Stimulated activated CD4-positive, alpha-beta T cell treated with anti-CD3 and anti-CD28 coated beads, TNF-alpha, amount 100 ng/mL, for 48 hours (primary cell): ENCODE measurements around the gene UNC79.

ENCODE experiments used
- DNase-seq, 3 donors: peaks; one replicate each; pipeline ENCODE4 v3.0.0-alpha.2; 2020; ENCODE audit warnings: low read depth in 3 of 3

Gene UNC79

DNA sequence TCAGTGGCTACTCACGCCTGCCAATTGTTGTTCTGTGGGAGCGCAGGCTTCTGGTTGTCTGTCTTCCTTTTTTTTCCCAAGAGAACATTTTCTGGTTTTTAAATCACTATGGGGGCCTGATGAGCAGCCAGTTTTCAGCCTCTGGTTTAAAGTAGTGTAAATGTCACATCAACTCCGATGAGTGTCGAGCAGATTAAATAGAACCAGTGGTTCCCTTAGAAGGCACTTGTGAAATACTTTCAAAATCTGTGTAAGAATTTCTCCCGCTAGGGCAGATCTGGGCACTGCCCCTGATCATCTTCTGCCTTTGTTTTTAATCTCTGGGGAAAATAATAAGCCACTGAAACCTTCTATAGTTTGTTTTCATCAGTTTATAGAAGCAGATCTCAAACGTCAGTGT is 227.1 kb downstream of the UNC79 start:
- no peak for DNase-seq

GRCh38 chr14:93663317-93663716 is 232.6 kb downstream of the UNC79 start:
- DNase-seq: no peak

GRCh38 chr14:93665169-93665568 is 234.4 kb downstream of the UNC79 start:
- no peak for DNase-seq

DNA sequence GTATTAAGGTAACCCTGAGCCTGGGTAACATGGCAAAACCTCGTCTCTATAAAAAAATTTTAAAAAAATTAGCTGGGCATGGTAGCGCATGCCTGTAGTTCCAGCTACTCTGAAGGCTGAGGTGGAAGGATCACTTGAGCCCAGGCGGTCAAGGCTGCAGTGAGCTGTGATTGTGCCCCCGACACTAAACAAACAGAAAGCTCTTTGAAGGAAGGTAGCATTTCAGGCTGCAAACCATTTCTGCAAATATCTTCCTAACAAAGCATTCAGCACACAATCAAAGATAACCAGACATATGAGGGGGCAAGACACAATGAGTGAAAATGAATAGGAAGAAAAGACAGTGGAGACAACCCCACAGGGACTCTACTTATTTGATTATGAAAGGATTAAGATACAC is 238.9 kb downstream of the UNC79 start:
- no peak for DNase-seq

GRCh38 chr14:93674343-93674742 is 243.6 kb downstream of the UNC79 start:
- DNase-seq: no peak

DNA sequence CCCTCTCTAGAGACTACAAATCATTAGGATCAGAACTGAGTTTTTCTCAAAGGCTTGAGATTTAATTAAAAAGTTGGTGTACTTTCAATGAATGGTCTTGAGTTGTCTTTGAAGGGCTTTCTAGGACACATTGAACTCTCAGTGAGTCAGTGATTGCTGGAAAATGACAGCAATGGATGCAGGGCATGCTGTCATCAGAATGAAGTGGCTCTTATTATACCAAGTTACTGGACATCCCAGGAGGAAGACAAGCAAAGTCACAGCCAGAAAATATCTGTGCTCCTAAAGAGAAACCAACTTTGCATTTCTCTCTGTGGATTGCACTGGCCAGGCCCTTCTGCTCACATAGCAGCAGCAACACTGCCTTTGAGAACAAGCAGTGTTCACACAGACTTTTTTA is 244.9 kb downstream of the UNC79 start:
- DNase-seq: no peak

GRCh38 chr14:93676416-93676958 is 245.7 kb downstream of the UNC79 start:
- no peak for DNase-seq

- no peak for DNase-seq
Observed at GRCh38 chr14:93682459-93682858, 251.7 kb downstream of the UNC79 start.

DNA sequence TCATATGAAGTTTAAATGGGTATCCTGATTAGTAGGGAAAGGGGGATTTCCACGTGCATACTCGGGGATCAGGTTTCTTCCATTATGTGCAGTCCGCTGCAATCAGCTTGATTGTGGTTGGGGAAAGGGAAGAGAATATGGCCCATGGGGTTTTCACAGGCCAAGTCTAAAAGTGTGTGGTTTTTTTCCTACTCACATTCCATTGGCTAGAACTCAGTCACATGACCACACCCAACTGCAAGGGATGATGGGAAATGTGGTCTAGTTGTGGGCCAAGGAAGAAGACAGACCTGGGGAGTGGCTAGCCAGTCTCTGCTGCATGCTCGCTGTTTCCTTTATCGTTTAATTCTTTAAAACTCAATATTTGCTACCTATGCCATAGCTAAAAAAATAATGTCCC is 252.5 kb downstream of the UNC79 start:
- DNase-seq: no peak

- DNase-seq: no peak
Observed at GRCh38 chr14:93685121-93685895, 254.6 kb downstream of the UNC79 start.

DNA sequence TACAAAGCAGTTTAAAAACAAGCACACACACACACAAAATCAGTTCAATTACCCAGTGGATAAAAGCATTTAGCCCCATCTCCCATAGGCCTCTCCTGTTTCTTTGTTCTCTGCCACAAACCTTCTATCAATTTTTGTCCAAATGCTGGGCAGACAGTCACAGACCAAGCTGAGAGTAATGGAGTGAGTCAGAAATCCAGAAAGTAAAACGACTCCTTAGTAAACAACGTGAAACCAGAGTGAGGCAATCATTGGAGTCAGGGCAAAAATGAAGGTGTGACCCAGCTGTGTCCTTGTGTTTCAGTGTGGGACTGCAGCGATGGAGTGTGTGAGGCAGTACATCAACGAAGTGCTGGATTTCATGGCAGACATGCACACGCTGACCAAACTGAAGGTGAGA is 255.5 kb downstream of the UNC79 start:
- no peak for DNase-seq

DNA sequence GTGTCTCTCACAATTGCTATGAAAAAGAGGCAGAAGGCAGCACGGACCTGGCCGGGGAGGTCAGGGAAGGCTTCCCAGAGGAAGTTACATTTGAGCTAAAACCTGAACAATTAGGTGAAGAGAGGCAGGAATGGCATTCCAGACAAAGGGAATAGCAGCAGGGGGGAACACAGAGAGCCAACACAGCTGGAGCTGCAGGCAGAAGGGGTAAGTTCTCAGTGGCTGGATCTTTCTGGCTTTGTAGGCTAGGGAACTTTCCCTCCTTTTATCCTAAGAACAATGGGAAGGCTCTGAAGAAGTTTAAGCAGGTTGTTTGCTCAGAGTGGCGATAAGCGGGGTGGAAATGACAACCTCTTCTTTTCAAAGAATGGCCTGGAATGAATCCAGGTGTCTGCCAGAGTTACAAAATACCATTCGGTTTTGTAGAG is 257.5 kb downstream of the UNC79 start:
- DNase-seq: no peak

DNA sequence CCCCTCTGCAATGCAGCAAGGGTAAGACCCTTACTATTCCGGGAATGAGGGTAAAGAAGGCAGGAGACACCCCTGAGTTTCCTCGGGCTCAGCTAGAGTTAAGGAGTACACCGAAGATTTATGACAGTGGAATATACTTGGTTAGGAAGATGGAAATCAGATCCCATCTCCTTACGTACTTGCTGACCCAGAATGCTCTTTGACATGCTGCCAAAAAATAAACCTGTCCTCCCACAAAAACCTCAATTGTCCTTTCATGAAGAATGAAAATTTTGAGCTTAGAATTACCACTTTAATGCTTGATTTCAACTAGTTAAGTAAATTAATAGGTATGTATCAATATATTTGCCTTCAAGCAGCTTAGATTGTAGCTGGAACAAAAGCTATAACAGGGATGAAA is 258.1 kb downstream of the UNC79 start:
- DNase-seq: no peak

DNA sequence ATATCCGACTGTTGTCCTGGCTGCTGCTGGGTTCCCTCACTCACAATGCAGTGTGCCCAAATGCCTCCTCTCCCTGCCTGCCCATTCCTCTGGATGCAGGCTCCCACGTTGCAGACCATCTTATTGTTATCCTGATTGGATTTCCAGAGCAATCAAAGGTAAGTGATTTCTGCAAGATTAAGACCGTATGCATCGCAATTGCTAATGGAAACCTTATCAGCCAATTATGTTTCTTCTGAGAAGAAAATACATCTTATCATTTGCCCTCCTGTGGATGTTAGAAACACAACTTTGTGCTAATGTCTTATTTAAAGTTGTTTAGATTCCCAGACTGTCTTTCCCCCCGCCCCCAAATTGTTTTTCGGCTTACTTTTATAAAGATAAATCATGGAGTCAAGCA is 259.4 kb downstream of the UNC79 start:
- DNase-seq: no peak

GRCh38 chr14:93691042-93691780 is 260.5 kb downstream of the UNC79 start:
- no peak for DNase-seq

DNA sequence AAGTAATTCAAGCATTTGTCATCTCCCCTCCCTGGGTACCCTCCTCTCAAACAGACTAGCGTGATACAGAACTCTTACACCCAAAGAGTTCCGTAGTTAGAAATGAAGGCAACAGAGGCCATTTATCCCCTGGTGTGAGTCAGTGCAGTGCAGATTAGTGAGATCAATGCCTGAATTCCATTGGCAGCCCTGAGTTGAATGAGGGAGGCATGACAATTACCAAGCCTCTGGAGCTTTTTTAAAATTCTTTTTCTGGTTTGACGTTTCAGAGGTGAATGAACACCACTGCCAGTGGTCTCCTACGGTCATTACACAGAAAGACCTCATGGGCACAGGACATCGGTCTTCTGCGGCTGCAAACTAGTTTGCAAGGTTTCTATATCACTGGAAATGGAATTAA is 263.2 kb downstream of the UNC79 start:
- DNase-seq: no peak

GRCh38 chr14:93700928-93701327 is 270.2 kb downstream of the UNC79 start:
- DNase-seq: no peak

DNA sequence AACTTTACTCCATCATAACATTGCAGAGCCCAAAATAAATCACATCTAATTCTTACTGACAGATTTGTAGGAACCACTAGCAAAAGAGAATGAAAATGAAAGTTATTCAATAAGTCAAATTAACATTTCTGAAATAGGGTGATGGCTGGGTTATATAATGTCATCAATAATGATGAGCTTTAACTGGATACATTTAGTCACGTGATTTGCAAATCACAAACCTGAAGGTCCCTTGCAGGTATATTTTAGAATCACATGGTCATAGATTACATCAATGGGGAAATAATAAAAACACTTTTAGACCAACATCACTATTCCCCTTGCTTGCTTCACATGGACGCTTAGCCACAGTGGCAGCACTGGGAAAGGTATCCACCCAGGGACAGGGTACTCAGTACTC is 270.8 kb downstream of the UNC79 start:
- no peak for DNase-seq

DNA sequence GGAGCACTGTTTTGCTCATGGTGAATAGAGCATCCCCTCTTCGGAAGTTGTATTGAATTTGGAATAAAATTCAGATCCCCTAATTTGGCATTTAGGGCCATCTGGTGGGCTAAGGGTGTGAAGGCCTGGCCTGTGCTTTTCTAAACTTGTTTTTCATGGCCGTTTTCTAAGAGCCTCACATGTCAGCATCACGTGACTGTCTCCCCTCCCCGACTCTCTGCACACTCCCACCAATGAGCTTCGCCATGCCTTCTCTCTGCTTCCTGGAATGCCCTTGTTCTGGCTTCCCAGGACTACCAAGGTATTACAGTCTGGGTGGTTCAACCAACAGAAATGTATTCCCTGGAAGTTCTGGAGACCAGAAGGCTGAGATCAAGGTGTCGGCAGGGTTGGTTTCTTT is 272.2 kb downstream of the UNC79 start:
- no peak for DNase-seq

DNA sequence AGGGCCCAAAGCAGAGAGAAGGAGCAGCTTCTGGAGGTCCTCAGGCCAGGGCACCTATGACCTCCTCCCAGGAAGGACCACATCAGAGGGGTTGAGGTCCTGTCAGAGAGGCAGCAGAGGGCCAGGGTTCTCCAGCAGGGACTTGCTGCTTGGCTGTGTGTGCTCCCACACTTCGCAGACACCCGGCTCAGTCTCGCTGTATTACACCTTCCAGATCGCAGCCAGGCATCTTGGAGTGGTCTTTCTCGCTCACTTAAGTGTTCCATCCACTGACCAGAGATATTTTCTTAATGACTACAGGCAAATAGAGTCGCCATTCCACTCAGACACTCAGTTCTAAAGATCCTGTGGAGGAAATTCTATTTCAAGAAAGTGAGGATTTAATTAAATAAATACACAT is 273.2 kb downstream of the UNC79 start:
- no peak for DNase-seq

DNA sequence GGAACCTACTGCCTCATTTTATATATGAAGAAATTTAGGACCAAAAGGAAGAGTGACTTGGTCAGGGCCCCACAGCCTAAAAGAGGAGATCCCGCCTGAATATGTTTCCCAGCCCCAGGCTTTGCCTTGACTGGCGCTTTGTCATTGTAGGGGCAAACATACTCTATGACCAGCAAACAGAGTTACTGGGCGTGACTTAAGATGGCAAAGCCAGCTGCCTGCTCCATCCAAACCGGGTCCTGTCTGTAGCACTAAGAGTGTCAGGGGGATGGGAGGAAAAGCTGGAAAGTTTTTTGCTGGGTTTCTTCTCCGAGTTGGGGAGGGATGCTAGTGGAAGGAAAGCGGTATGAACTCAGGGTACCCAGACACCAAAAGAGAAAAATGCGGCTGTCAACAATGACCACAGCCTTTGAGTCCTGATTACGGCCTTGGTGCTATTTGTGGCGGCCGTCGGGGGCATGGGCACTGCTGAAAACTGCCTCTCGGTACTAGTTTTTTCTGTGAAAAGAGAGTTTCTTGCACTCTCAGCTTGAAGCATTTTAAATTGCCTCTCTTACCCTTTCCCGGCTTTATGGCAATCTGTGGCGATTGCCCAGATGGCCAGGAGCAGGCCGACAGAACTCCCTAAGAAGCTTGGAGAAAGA is 274.9 kb downstream of the UNC79 start:
- DNase-seq: no peak

GRCh38 chr14:93706360-93706955 is 275.7 kb downstream of the UNC79 start:
- no peak for DNase-seq
